Fibroblast of skin of left biceps (primary cell): Measurements from ENCODE around the gene QSOX1.

Experiments used
- DNase-seq, 2 experiments: peaks; one replicate each; pipeline ENCODE4 v3.0.0-alpha.2; 2013; ENCODE audit warnings: low read depth in 2 of 2

Gene QSOX1

DNA sequence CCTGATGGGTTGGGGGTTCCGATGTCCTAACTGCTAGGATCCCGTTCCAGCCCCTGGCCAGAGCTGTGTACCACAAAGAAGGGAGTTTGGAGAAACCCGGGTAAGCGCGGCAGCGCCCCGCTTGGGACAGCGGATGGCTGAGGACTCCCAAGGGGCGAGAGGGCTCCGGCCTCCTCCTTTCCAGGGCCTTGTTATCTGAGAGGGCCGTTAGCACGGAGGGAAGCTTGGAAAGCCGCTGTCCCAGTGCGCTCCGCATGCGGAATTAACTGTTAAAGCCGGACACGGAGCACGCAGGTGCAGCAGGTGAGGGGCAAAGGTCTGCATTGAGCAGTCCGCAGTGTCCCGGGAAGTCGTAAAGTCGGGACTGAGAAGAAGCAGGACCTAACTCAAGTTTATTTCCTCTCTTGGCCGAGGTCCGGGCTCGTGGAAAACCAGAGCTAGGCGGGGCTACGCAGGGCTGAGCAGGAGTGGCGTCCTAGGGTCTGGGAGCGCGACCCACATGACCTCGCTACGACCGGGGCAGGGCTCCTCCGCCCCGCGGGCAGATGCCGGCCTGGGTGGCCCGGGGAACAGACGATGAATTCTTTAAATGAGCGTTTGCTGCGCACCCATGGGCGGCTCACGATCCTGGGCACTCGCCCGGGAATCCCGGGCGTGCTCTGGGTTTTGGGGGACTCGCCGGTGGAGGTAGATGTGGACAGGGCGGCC lies 79.9 kb downstream of the QSOX1 start:
- DNase-seq: no peak

- DNase-seq: no peak
Observed at GRCh38 chr1:180235077-180235501, 80.4 kb downstream of the QSOX1 start.

DNA sequence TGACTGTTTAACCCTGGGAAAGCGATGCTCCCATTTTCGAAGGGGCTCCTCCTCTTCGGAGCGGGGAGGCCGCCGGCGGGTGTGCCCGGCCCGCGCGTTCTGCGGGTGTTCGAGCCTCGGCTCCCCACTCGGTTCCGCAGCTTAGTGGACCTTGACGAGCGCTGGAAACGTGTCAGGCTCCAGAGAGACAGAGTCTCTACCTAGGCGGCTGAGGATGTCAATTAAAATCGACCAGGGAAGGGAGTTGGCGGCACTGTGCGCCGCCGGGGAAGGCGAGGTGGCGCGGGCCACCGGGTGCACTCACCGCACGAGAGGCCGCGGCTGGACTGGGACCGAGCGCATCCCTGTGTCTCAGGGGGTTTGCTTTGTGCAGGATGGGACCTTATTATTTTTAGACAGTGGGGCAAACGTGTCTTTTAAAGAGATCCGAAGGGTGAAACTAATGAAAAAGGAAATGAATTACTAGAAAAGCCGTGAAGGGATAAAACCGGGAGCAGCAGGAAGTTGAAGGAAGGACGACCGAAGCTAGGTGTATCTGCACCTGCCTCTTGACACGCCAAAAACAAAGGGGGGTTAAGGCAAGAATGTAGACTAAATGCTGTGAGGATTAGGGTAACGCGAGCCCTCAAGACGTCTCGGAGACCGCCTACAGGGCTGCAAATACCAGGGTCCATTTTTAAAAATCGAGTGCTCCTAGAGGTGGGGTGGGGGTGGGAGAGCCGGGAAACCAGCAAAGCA lies 81.0 kb downstream of the QSOX1 start:
- no peak for DNase-seq

DNA sequence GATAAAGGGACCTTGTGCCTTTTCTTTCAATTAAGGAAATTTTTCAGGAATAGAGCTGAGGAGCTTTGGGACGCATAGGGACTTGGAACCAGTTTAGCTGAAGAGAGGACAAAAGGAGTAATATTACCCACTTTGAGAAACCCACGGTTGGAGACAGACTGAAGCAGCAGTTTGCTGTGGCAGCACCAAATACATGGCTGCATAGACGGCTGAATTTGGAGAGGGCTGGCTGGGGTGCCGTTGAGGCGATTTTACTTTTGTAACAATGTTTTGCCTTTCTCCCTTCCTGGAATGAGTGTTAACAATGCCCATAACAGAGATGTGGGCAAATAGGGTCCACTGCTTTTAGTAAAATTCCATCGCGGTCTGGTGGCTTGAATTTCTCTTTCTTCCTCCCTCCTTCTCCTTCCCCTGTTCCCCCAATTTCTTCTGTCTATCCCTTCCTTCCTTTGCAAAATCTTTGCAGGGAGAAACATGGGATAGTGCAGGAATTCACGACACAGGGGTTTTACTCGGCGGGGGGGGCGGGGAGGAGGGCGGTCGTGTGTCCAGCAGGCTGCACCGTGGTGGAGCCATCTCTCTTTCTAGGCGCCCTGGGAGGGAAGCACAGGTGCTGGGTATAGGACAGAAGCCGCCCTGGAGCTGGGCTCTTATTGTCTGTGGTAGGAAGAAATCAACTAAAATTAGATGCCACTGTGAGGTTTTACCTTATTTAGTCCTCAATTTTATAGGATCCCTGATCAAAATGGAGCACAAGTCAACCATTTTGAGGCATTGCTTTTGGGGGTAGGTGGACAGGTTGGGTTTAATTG lies 82.2 kb downstream of the QSOX1 start:
- DNase-seq: no peak

GRCh38 chr1:180237869-180238476 lies 83.3 kb downstream of the QSOX1 start:
- no peak for DNase-seq

- DNase-seq: no peak
Observed at GRCh38 chr1:180238675-180239074, 84.0 kb downstream of the QSOX1 start.

DNA sequence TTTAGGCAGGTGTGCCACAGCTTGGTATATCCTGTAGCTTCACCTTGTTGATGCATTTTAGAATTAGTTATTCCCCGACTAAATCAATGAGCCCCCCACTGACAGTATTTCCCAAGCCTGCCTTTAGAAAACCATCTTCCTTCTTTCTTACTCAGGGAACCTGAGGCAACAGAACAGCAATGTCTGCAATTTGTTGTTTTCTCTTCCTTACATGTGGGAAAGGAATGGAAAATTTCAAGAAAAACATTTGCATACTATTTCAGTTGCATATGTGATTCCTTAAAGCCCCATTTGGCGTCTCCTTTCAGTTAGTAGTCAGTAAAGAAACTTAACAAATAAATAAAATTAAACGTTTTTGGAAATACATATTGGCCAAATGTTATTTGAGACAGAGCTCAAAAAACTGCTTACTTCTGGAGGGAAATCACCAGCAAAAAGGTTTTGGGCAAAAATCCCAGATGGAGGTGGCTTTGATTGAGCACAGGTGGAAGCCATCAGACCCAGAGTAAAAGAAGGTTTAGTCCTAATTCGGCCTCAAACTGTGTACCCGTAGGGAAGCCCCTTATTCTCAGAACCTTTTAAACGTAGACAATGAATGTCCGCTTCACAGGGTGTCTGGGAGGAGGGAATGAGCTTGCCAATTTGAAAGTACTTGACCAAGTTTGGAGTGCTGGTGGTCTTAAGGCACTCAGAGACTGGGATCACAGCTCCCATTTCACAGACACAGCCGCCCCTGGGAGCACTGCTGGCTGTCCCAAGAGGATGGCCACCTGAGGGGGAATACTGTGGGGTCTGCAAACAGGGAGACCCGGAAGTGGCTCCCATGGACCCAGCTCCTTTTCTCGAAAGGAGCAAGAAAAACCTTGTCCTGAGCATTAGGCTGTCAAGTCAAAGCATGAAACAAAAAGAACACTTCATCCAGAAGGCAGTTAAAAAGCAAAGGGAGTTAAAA lies 84.8 kb downstream of the QSOX1 start:
- DNase-seq: no peak

DNA sequence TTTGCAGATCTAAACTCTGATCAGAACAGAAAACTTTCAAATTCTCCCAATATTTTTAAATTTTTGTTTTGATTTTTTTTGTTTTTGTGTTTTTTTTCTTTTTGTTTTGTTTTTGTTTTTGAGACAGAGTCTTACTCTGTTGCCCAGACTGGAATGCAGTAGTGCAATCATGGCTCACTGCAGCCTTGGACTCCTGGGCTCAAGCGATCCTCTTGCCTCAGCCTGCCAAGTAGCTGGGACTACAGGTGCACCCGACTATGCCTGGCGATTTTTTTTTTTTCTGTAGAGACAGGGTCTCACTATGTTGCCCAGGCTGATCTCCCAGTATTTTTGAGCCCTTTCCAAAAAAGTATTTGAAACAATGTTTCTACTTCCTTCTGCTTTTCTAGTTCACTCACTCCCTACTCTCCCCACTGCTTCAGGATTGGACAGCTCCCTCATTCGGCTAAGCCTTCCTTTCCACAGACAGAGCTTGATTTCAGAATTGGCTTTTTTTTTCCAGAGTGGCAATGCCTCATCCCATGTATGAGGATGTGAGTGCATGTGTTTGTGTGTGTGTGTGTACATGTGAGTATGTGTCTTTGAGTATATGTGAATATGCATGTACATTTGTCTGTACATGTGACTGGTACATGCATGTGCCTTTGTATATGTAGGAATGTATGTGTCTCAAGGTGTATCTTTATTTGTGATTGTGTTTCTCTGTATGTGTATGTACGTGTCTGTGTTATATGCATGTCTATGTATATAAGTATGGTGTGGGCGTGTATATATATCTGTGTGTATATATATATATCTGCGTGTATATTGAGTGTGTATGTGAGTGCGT lies 87.3 kb downstream of the QSOX1 start:
- DNase-seq: no peak

DNA sequence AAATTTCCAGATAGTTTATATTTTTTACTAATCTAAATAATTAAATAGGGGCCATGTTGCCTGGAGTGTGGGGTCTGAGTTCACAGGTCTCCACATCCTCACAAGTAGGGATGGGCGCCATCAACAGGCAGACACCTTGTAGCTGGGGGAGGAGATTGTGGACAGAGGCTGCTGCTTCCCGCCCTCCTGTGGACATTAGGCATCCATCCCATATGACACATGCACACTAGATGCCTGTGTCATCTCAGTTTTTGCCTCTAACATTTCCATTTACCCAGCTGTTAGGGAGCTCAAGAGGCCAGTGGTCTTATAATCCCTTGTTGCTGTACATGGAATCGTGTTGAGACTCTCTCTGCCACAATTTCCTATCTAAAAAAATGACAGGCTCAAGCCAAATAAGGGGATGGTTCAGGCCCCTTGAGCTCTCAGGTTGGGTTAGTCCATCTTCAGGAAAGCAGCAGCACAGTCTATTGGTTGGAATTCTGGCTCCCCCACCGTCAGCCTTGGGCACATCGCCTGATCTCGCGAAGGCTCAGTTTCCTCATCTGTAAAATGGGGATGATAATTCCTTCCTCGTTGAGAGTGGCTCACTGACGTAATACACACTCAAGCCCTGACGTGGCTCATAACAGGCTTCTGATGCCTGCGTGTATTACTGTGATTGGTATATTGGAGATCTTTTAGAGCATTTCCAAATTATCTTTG lies 89.0 kb downstream of the QSOX1 start:
- DNase-seq: no peak

DNA sequence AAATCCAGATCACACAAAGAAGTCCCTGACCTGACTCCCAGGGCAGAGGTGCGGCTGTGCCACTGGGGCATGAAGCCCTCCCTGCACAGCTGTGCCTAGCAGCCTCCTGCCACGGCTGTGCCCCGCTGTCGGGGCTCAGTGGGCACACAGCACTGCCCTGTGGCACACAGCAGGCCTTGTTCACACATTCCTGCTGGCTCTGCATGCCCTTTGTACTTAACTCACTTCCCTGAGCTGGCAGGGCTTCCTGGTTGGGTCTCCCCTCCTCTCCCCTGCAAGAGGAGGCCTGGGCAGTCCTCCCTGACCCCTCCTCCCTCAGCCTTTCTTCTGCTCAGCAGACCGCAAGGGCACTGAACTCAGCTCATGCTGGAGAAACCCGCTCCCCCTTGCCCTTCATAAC lies 90.2 kb downstream of the QSOX1 start:
- no peak for DNase-seq

GRCh38 chr1:180246579-180246978 lies 91.9 kb downstream of the QSOX1 start:
- no peak for DNase-seq

- no peak for DNase-seq
Observed at GRCh38 chr1:180247061-180247460, 92.4 kb downstream of the QSOX1 start.

DNA sequence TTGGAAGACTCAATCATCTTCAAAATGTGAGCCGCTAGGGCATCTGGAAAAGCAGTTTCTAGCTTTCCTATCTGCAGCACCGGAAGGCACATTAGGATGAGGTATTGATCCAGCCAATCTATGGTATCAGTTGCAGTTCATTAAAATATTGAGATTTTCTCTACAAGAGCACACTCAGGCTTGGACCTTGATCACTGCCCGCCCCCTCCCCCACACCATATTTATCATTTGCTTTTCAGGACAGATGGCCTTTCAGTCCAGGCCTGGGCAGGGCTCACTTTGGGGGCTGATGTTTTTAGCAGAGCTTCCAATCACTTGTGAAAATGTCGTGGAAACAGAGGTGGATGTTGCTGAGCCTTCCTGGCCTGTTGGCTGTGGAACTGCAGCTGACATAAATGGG lies 92.9 kb downstream of the QSOX1 start:
- DNase-seq: no peak

- DNase-seq: no peak
Observed at GRCh38 chr1:180248176-180248575, 93.5 kb downstream of the QSOX1 start.

DNA sequence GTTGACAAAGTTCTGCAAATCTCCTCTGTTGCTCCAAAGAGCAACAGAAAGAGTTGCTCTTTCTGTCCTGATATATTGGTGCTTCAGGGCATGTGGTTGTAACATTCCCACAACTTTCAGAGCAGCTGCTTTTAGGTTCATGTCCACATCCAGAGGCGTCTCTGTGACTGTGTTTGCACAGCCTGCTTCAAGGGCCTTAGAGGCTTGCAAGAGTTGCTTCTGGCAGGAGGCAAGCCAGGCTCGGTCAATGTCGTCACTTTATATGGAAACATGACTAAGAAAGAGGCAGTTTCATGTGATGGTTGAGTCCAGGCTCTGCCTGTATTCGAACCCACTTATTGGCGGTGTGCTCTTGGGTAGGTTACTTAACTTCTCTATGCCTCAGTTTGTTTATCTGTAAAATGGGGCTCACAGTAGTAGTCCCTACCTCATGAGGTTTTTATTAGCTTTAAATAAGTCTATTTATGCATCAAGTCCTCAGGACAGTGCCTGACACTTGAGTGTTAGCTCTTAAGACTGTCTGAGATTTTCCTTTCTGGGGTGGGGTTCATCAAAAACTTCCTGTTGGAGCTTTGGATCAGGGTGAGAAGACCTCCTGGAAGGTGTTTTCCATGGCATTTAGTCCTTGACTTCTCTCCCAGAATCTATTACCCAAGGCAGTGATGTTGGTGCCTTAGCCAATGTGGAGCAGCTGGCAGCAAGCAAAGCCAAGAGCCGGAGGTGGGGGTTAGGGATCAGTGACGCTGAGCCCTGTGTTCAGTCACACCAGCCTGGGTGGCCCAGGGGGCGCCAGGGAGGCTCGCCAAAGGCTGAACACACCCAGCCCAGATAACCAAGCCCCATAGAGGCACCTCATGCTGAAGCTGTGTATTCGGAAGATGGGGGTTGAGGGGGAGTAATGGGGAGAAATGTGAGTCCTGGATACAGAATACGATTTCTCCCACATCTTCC lies 94.3 kb downstream of the QSOX1 start:
- DNase-seq: no peak

- DNase-seq: no peak
Observed at GRCh38 chr1:180249725-180250498, 95.2 kb downstream of the QSOX1 start.

GRCh38 chr1:180250499-180250770 lies 95.8 kb downstream of the QSOX1 start:
- no peak for DNase-seq
